GM19035 (cell line): ENCODE results near the gene FXYD1.

Experiments
- ATAC-seq: cut with Tn5 transposase; IDR thresholded peaks from one replicate; pipeline ENCODE4 v1.9.1; 2021; ENCODE audit not compliant: unreplicated experiment

The FXYD1 gene

GRCh38 chr19:35184267-35184666, 45.6 kb downstream of the FXYD1 start:
- no peak for ATAC-seq

GRCh38 chr19:35184884-35185283, 46.3 kb downstream of the FXYD1 start:
- no peak for ATAC-seq
